Upper lobe of left lung (tissue), 6 donors: ENCODE data around the gene TMEM176A. TPM values are rescaled to one million over a fixed set of nuclear protein-coding genes. Genes with fewer than 3 reads are reported as not detected.
A peak's percentile ranks its signal among the peaks of the same experiment; 100 is the strongest.

ENCODE experiments used
- ATAC-seq, 2 donors: fragments of 200-7000 bp; cut with Tn5 transposase; one replicate each; pipeline ENCODE4 v1.9.1; 2022; ENCODE audit warnings: mild to moderate bottlenecking in 2 of 2, moderate library complexity in 2 of 2; ENCODE audit not compliant: low FRiP score in 2 of 2
- DNase-seq, 2 donors: peaks; one replicate each; pipeline ENCODE4 v3.0.0-alpha.2; 2019 to 2020
- H3K27ac ChIP-seq, 4 donors: fragments of 200-600 bp; sonication (generic); one replicate each; pipeline ENCODE4 v1.5.1; 2016 to 2019
- H3K27me3 ChIP-seq, 4 donors: fragments of 200-600 bp; sonication (generic); one replicate each; pipeline ENCODE4 v1.5.1; 2017 to 2019
- H3K36me3 ChIP-seq, 4 donors: fragments of 200-600 bp; sonication (generic); one replicate each; pipeline ENCODE4 v1.5.1; 2016 to 2019
- H3K4me1 ChIP-seq, 4 donors: fragments of 200-600 bp; sonication (generic); one replicate each; pipeline ENCODE4 v1.5.1; 2018 to 2019
- H3K4me3 ChIP-seq, 4 donors: fragments of 200-600 bp; sonication (generic); one replicate each; pipeline ENCODE4 v1.5.1; 2017 to 2019; ENCODE audit warnings: mild to moderate bottlenecking in 2 of 4, moderate library complexity in 1 of 4
- H3K9me3 ChIP-seq, 4 donors: fragments of 200-600 bp; sonication (generic); one replicate each; pipeline ENCODE4 v1.5.1; 2018 to 2019
- CTCF ChIP-seq, 6 experiments: fragments of 450-650 bp in 4 of 6; fragments of 200-600 bp in 2 of 6; sonication (generic) in 2 of 6; IDR thresholded peaks; one replicate each; pipeline ENCODE4 v1.5.1; 2016 to 2019; ENCODE audit warnings: antibody characterized with exemption in 6 of 6
- EP300 ChIP-seq, 4 donors: sonication (generic); formaldehyde crosslinking; IDR thresholded peaks; one replicate each; pipeline ENCODE4 v1.5.1; 2017; ENCODE audit warnings: antibody characterized with exemption in 4 of 4, control low read depth in 2 of 4
- POLR2A ChIP-seq, 4 donors: fragments of 450-650 bp; IDR thresholded peaks; one replicate each; pipeline ENCODE4 v1.5.1; 2016 to 2017; ENCODE audit warnings: antibody characterized with exemption in 4 of 4, mild to moderate bottlenecking in 2 of 4
- POLR2AphosphoS5 ChIP-seq, 2 donors: sonication (generic); formaldehyde crosslinking; IDR thresholded peaks; one replicate each; pipeline ENCODE4 v1.5.1; 2017; ENCODE audit warnings: antibody characterized with exemption in 2 of 2
- WGBS, 2 donors: methylation state at CpG; one replicate each; pipeline ENCODE4 v1.1.5; 2017 to 2018; 5-methylcytosine and 5-hydroxymethylcytosine counted together
- total RNA-seq, 6 donors: library from RNA; depleted of rRNA in 4 of 6; stranded (reverse); fragments of >200 nt in 4 of 6; gene quantifications; one replicate each; pipeline versions ENCODE4 v1.1.0 to v1.2.1, GENCODE V29; 2016 to 2021
- donor health status: DM: no; HTN: no; CAD: no; lungs with moderate emphysema.
- donor health status: DM: no; HTN: yes; CAD: no; lungs with severe emphysema.

The TMEM176A gene
- total RNA-seq, 6 donors from 2014 or later = 8.4 to 67.9 (median 16.3) TPM

DNA sequence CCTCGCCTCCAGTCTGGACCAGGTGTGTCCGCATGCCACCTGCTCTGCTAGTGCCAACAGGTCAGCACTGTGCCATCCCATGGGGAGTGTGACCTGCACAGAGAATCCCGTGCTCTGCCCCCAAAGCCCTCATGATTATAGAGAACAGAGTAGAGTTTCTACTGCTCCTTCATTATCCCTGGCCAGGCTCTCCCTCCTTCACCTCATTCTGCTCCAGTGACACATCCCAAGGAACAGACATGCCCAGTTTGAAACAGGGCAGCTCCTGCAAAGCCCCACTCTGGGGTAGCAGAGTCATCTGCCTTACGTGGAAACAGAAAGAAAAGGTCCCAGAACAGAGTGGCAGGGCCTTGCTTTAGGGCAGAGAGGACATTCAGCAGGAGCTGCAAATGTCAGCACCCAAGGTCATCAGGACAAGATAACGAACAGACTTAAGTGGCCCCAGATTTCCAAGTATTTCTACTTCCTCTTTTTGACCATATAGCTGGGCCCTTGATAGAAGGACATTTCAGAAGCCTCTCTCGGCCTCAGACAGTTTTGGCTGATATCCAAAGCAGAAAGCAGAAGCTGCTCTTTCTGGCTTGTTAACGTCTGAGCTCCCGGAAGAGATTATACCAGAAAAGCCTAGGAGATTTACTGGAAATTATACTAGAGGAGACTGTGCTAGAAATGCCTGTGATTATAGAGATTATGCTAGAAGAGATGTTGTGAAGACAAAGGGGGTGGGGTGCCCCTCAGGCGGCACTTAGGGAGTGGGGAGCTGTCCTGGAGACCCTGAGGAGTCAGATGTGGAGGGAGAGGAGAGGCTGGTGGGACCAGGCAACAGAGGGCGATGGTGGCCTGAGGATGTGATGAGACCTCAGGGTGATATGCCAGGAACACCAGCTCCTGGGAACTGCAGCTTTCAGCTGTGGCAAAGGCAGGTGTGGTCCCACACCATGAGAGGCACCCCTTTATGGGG, 13.0 kb upstream of the TMEM176A start:
- TF ChIP-seq EP300 (IDR thresholded peaks at IDR 0.05) = no peak
- no peak for TF ChIP-seq CTCF (IDR thresholded peaks at IDR 0.05)
- no peak for TF ChIP-seq POLR2A (IDR thresholded peaks at IDR 0.05)
- no peak for TF ChIP-seq POLR2AphosphoS5 (IDR thresholded peaks at IDR 0.05)
- no peak for DNase-seq
- H3K9me3 ChIP-seq = no peaks in the 10 kb centered on the region
- ATAC-seq = peak; percentile 42 to 73
- no peaks in the 10 kb centered on the region for H3K27me3 ChIP-seq
- H3K36me3 ChIP-seq = peaks cover 0 to 2% (median 0%) of the 10 kb centered on the region in 4 donors
- H3K4me3 ChIP-seq = no peak overlapping the region
- WGBS, 2 donors = 47 to 51% methylated on average over 10 of the region's 10 CpGs
- peaks cover 20 to 45% (median 37%) of the 10 kb centered on the region in 4 donors for H3K4me1 ChIP-seq
- peak overlapping the region; percentile 71 to 83 (median 72) for H3K27ac ChIP-seq

GRCh38 chr7:150788474-150789269, 11.9 kb upstream of the TMEM176A start:
- no peaks in the 10 kb centered on the region for H3K27me3 ChIP-seq
- H3K4me1 ChIP-seq = peaks cover 20 to 45% (median 37%) of the 10 kb centered on the region in 4 donors
- no peaks in the 10 kb centered on the region for H3K9me3 ChIP-seq
- 62 to 80% methylated on average over 9 of the region's 9 CpGs for WGBS, 2 donors
- H3K27ac ChIP-seq = peak overlapping the region; percentile 71 to 83 (median 72)
- TF ChIP-seq POLR2A (IDR thresholded peaks at IDR 0.05) (no peak), CTCF (IDR thresholded peaks at IDR 0.05) (no peak), POLR2AphosphoS5 (IDR thresholded peaks at IDR 0.05) (no peak), EP300 (IDR thresholded peaks at IDR 0.05) (no peak)
- no peak overlapping the region for H3K4me3 ChIP-seq
- ATAC-seq (peak; percentile 2 to 74), DNase-seq (no peak)
- H3K36me3 ChIP-seq = peaks cover 0 to 3% (median 0%) of the 10 kb centered on the region in 4 donors

GRCh38 chr7:150790416-150791075, 10.0 kb upstream of the TMEM176A start:
- ATAC-seq (no peak), DNase-seq (peak in 1 of 2 donors; percentile 44)
- TF ChIP-seq CTCF (IDR thresholded peaks at IDR 0.05) (no peak), POLR2AphosphoS5 (IDR thresholded peaks at IDR 0.05) (no peak), EP300 (IDR thresholded peaks at IDR 0.05) (no peak), POLR2A (IDR thresholded peaks at IDR 0.05) (no peak)
- H3K4me1 ChIP-seq = peaks cover 18 to 38% (median 27%) of the 10 kb centered on the region in 4 donors
- H3K9me3 ChIP-seq = no peaks in the 10 kb centered on the region
- H3K36me3 ChIP-seq = peaks cover 0 to 6% (median 0%) of the 10 kb centered on the region in 4 donors
- H3K27ac ChIP-seq = peak overlapping the region in 1 of 4 donors; percentile 33
- H3K4me3 ChIP-seq = no peak overlapping the region
- 46 to 75% methylated on average over 3 to 9 of the region's 9 CpGs for WGBS, 2 donors
- no peaks in the 10 kb centered on the region for H3K27me3 ChIP-seq

- H3K27ac ChIP-seq = peak overlapping the region in 2 of 4 donors; percentile 33 to 50
- H3K9me3 ChIP-seq = no peaks in the 10 kb centered on the region
- 82 to 85% methylated on average over 5 of the region's 5 CpGs for WGBS, 2 donors
- H3K36me3 ChIP-seq = peaks cover 0 to 7% (median 0%) of the 10 kb centered on the region in 4 donors
- DNase-seq (no peak), ATAC-seq (no peak)
- TF ChIP-seq EP300 (IDR thresholded peaks at IDR 0.05) (no peak), CTCF (IDR thresholded peaks at IDR 0.05) (no peak), POLR2A (IDR thresholded peaks at IDR 0.05) (no peak), POLR2AphosphoS5 (IDR thresholded peaks at IDR 0.05) (no peak)
- no peak overlapping the region for H3K4me3 ChIP-seq
- H3K27me3 ChIP-seq = no peaks in the 10 kb centered on the region
- H3K4me1 ChIP-seq = peaks cover 17 to 31% (median 26%) of the 10 kb centered on the region in 4 donors
These were observed 9.3 kb upstream of the TMEM176A start for GRCh38 chr7:150791304-150791703.
